Activated CD4-positive, alpha-beta T cell treated with anti-CD3 and anti-CD28 coated beads, Interleukin-2, amount 10 ng/mL, durations not matched to agents 7 days and 5 days (primary cell): ENCODE measurements around the gene DUSP2. TPM values are rescaled to one million over a fixed set of nuclear protein-coding genes. Genes with fewer than 3 reads are reported as not detected.
"Not testable (repeated sequence)": the region's sequence is repeated elsewhere in the genome, so short reads cannot be mapped to it uniquely, and the experiment has no call there.

ENCODE experiments used
- CTCF ChIA-PET: fragments of 350-600 bp; sonication (Branson Sonifier 250); formaldehyde crosslinking; loops from one replicate; lab custom pipeline; 2021; ENCODE audit warnings: antibody characterized with exemption; lab: Charles Lee
- POLR2A ChIA-PET: fragments of 350-600 bp; sonication (Branson Sonifier 250); formaldehyde crosslinking; loops from one replicate; lab custom pipeline; 2021; ENCODE audit warnings: antibody characterized with exemption; lab: Charles Lee
- DNase-seq: peaks from one replicate; pipeline ENCODE4 v3.0.0-alpha.2; 2020
- H3K27ac Mint-ChIP-seq: one replicate; pipeline ENCODE4 v1.8.0; 2021; ENCODE audit warnings: mild to moderate bottlenecking, moderate library complexity, mixed read lengths
- H3K27me3 Mint-ChIP-seq: one replicate; pipeline ENCODE4 v1.8.0; 2021; ENCODE audit warnings: mixed read lengths
- H3K36me3 Mint-ChIP-seq: one replicate; pipeline ENCODE4 v1.8.0; 2021; ENCODE audit warnings: low read depth, mixed read lengths
- H3K4me1 Mint-ChIP-seq: one replicate; pipeline ENCODE4 v1.8.0; 2021; ENCODE audit warnings: mixed read lengths
- H3K4me3 Mint-ChIP-seq: one replicate; pipeline ENCODE4 v1.8.0; 2021; ENCODE audit warnings: mild to moderate bottlenecking, moderate library complexity, mixed read lengths
- H3K9me3 Mint-ChIP-seq: one replicate; pipeline ENCODE4 v1.8.0; 2021; ENCODE audit warnings: mixed read lengths
- total RNA-seq, 2 experiments: library from RNA; stranded (reverse); gene quantifications; one replicate each; pipeline ENCODE4 v1.2.3, GENCODE V29; 2021

Gene DUSP2
- total RNA-seq, 2 experiments from 2014 or later: 11.9 to 14.2 TPM

- POLR2A ChIA-PET: interaction anchor here (1.6 kb wide), 1 partner anchor 30 kb away, joined by 5 read pairs; no protein-coding TSS in a partner anchor
- DNase-seq: peak; percentile 39
- CTCF ChIA-PET: interaction anchor here (2.7 to 15.6 kb wide), 2 partner anchors 26 to 32 kb away, joined by 15 to 239 read pairs; no protein-coding TSS in a partner anchor
- peak overlapping the region; percentile 92 for H3K4me3 Mint-ChIP-seq
- peaks cover 14% of the 10 kb centered on the region for H3K36me3 Mint-ChIP-seq
- peaks cover 60% of the 10 kb centered on the region for H3K4me1 Mint-ChIP-seq
- H3K9me3 Mint-ChIP-seq: no peaks in the 10 kb centered on the region
- H3K27ac Mint-ChIP-seq: peak overlapping the region; percentile 96
- H3K27me3 Mint-ChIP-seq: no peaks in the 10 kb centered on the region
These were observed 1.3 kb downstream of the DUSP2 start for GRCh38 chr2:96143848-96144480.

- Mint-ChIP-seq H3K9me3 (no peaks in the 10 kb centered on the region), H3K27ac (peak overlapping the region; percentile 96), H3K4me1 (peaks cover 56% of the 10 kb centered on the region), H3K4me3 (peak overlapping the region; percentile 92), H3K36me3 (peaks cover 14% of the 10 kb centered on the region), H3K27me3 (no peaks in the 10 kb centered on the region)
- ChIA-PET CTCF (interaction anchor here (1.3 to 15.6 kb wide), 5 partner anchors 10 to 124 kb away, joined by 5 to 239 read pairs (median 6); no protein-coding TSS in a partner anchor), POLR2A (interaction anchor here (0.6 to 1.6 kb wide), 2 partner anchors 31 to 126 kb away, joined by 4 to 5 read pairs; no protein-coding TSS in a partner anchor)
- no peak for DNase-seq
These were observed 1.9 kb downstream of the DUSP2 start for GRCh38 chr2:96143231-96143847.

- no peaks in the 10 kb centered on the region for H3K27me3 Mint-ChIP-seq
- DNase-seq: peak; percentile 38
- CTCF ChIA-PET: interaction anchor here (1.1 to 15.6 kb wide), 8 partner anchors 9 to 124 kb away, joined by 3 to 239 read pairs (median 6); no protein-coding TSS in a partner anchor
- H3K27ac Mint-ChIP-seq: peak overlapping the region; percentile 72
- H3K4me3 Mint-ChIP-seq: peak overlapping the region; percentile 92
- H3K36me3 Mint-ChIP-seq: peaks cover 14% of the 10 kb centered on the region
- no peaks in the 10 kb centered on the region for H3K9me3 Mint-ChIP-seq
- H3K4me1 Mint-ChIP-seq: peaks cover 47% of the 10 kb centered on the region
- POLR2A ChIA-PET: interaction anchor here (1.0 kb wide), 1 partner anchor 32 kb away, joined by 5 read pairs; no protein-coding TSS in a partner anchor
These were observed 2.8 kb downstream of the DUSP2 start for GRCh38 chr2:96142217-96143113.

GRCh38 chr2:96141624-96141967, 3.6 kb downstream of the DUSP2 start:
- H3K27ac Mint-ChIP-seq, DNase-seq, H3K27me3 Mint-ChIP-seq, H3K9me3 Mint-ChIP-seq, POLR2A ChIA-PET, H3K4me3 Mint-ChIP-seq: not testable (repeated sequence)
- Mint-ChIP-seq H3K4me1 (peaks cover 39% of the 10 kb centered on the region), H3K36me3 (peaks cover 14% of the 10 kb centered on the region)
- CTCF ChIA-PET: interaction anchor here (1.1 to 15.6 kb wide), 5 partner anchors 25 to 60 kb away, joined by 3 to 239 read pairs (median 3); no protein-coding TSS in a partner anchor

GRCh38 chr2:96140941-96141623, 4.2 kb downstream of the DUSP2 start:
- Mint-ChIP-seq H3K27ac (peak overlapping the region; percentile 5), H3K4me3 (no peak overlapping the region), H3K9me3 (no peaks in the 10 kb centered on the region), H3K4me1 (peaks cover 33% of the 10 kb centered on the region), H3K36me3 (peaks cover 14% of the 10 kb centered on the region), H3K27me3 (no peaks in the 10 kb centered on the region)
- ChIA-PET CTCF (interaction anchor here (1.1 to 15.6 kb wide), 4 partner anchors 24 to 60 kb away, joined by 3 to 239 read pairs (median 3); no protein-coding TSS in a partner anchor), POLR2A (interaction anchor here (2.9 kb wide), 1 partner anchor 34 kb away, joined by 17 read pairs; no protein-coding TSS in a partner anchor)
- DNase-seq: no peak

- DNase-seq: no peak
- H3K27ac Mint-ChIP-seq: no peak overlapping the region
- peaks cover 12% of the 10 kb centered on the region for H3K36me3 Mint-ChIP-seq
- CTCF ChIA-PET: interaction anchor here (0.5 to 15.6 kb wide), 23 partner anchors 8 to 192 kb away, joined by 3 to 239 read pairs (median 5); partner anchors contain the start of genes ADRA2B, CIAO1 and STARD7
- H3K4me1 Mint-ChIP-seq: peaks cover 26% of the 10 kb centered on the region
- H3K27me3 Mint-ChIP-seq: no peaks in the 10 kb centered on the region
- no peak overlapping the region for H3K4me3 Mint-ChIP-seq
- POLR2A ChIA-PET: interaction anchor here (2.9 kb wide), 1 partner anchor 36 kb away, joined by 17 read pairs; no protein-coding TSS in a partner anchor
- H3K9me3 Mint-ChIP-seq: no peaks in the 10 kb centered on the region
These were observed 6.0 kb downstream of the DUSP2 start for GRCh38 chr2:96139181-96139758.

GRCh38 chr2:96138179-96139145, 6.8 kb downstream of the DUSP2 start, which contains the start of gene ASTL:
Gene ASTL, minus strand, starts transcription at chr2:96138502. Its CDS starts 66 bp downstream, at chr2:96138436.
- H3K4me3 Mint-ChIP-seq: no peak within 1 kb of the TSS
- CTCF ChIA-PET: interaction anchor here (0.5 to 15.6 kb wide), 25 partner anchors 9 to 193 kb away, joined by 3 to 239 read pairs (median 5); partner anchors contain the start of genes ADRA2B, CIAO1 and STARD7
- peaks cover 19% of the 10 kb centered on the region for H3K4me1 Mint-ChIP-seq
- DNase-seq: peak; percentile 76
- no peaks in the 10 kb centered on the region for H3K9me3 Mint-ChIP-seq
- H3K27ac Mint-ChIP-seq: no peak within 1 kb of the TSS
- H3K36me3 Mint-ChIP-seq: peaks cover 4% of the 10 kb centered on the region
- no peaks in the 10 kb centered on the region for H3K27me3 Mint-ChIP-seq
- POLR2A ChIA-PET: interaction anchor here (2.9 kb wide), 1 partner anchor 37 kb away, joined by 17 read pairs; no protein-coding TSS in a partner anchor

- Mint-ChIP-seq H3K9me3 (no peaks in the 10 kb centered on the region), H3K27me3 (no peaks in the 10 kb centered on the region), H3K36me3 (no peaks in the 10 kb centered on the region), H3K4me1 (peaks cover 10% of the 10 kb centered on the region), H3K27ac (no peak overlapping the region), H3K4me3 (no peak overlapping the region)
- no peak for DNase-seq
- POLR2A ChIA-PET: no interaction called here
- CTCF ChIA-PET: interaction anchor here (0.6 to 15.6 kb wide), 14 partner anchors 10 to 145 kb away, joined by 3 to 239 read pairs (median 8); partner anchors contain the start of genes ADRA2B and CIAO1
These were observed 7.7 kb downstream of the DUSP2 start for GRCh38 chr2:96137321-96138178.

- no peaks in the 10 kb centered on the region for H3K9me3 Mint-ChIP-seq
- H3K27me3 Mint-ChIP-seq: no peaks in the 10 kb centered on the region
- ChIA-PET CTCF (interaction anchor here (4.2 to 15.6 kb wide), 3 partner anchors 11 to 40 kb away, joined by 25 to 239 read pairs (median 26); partner anchors contain the start of gene ADRA2B), POLR2A (no interaction called here)
- DNase-seq: no peak
- no peaks in the 10 kb centered on the region for H3K36me3 Mint-ChIP-seq
- H3K4me1 Mint-ChIP-seq: peaks cover 10% of the 10 kb centered on the region
- H3K27ac Mint-ChIP-seq: no peak overlapping the region
- H3K4me3 Mint-ChIP-seq: no peak overlapping the region
These were observed 9.0 kb downstream of the DUSP2 start for GRCh38 chr2:96136129-96136720.
